HCT116 (cell line): ENCODE measurements around the gene CADPS. TPM values are rescaled to one million over a fixed set of nuclear protein-coding genes. Genes with fewer than 3 reads are reported as not detected.

Experiments
- ATAC-seq: fragments of 200-7000 bp; cut with Tn5 transposase; 2 replicates; pipeline ENCODE4 v1.9.1; 2020; ENCODE audit warnings: mild to moderate bottlenecking, moderate library complexity
- BruUV-seq: library from RNA; stranded (reverse); fragments of 400-500 nt; replicated peaks from 2 replicates; lab custom pipeline; 2021; lab: Mats Ljungman, UMichigan
- CTCF ChIA-PET: fragments of 300-600 bp; sonication (Branson Sonifier 250); formaldehyde crosslinking; loops from one replicate; lab custom pipeline; 2021; ENCODE audit warnings: antibody characterized with exemption; lab: Charles Lee
- POLR2A ChIA-PET: fragments of 300-600, 350-600 bp; sonication (Branson Sonifier 250); formaldehyde crosslinking; loops from one replicate; lab custom pipeline; 2021; ENCODE audit warnings: antibody characterized with exemption; lab: Charles Lee
- RAD21 ChIA-PET, 2 experiments: fragments of 300-600 bp; sonication (Branson Sonifier 250); formaldehyde crosslinking; loops; one replicate each; lab custom pipeline; 2023; ENCODE audit warnings: low total read pairs in 2 of 2; ENCODE audit not compliant: uncharacterized antibody in 2 of 2, unreplicated experiment in 2 of 2, low non-redundant PET in 1 of 2; lab: Charles Lee
- DNase-seq: peaks from one replicate; pipeline ENCODE4 v3.0.0-alpha.2; 2010; ENCODE audit warnings: low read depth, low spot score
- H2AFZ ChIP-seq: fragments of 200-600 bp; shearing (Covaris generic), sonication (generic); 2 replicates; pipeline ENCODE4 v1.6.1; 2017; ENCODE audit warnings: low read depth, mixed run types, mixed read lengths, antibody characterized with exemption, low read length; ENCODE audit not compliant: poor library complexity, severe bottlenecking
- H3K27ac ChIP-seq: 2 replicates; pipeline ENCODE4 v1.5.1; 2012; ENCODE audit warnings: low read depth, low read length
- H3K27me3 ChIP-seq: fragments of 200-600 bp; sonication (generic); 2 replicates; pipeline ENCODE4 v1.6.1; 2016; ENCODE audit warnings: mixed run types, low read length, mixed read lengths; ENCODE audit not compliant: insufficient read depth
- H3K36me3 ChIP-seq, 2 experiments: fragments of 200-500 bp in 1 of 2; fragments of 200-600 bp in 1 of 2; sonication (Bioruptor generic) in 1 of 2; sonication (generic) in 1 of 2; 2 replicates each; pipeline versions ENCODE4 v1.5.1 to v1.6.1; 2014 to 2016; ENCODE audit warnings: low read length in 2 of 2, inconsistent platforms in 1 of 2, mixed read lengths in 1 of 2, mixed run types in 1 of 2; ENCODE audit not compliant: insufficient read depth in 2 of 2, control insufficient read depth in 1 of 2
- H3K4me1 ChIP-seq, 2 experiments: fragments of 200-600 bp in 1 of 2; sonication (generic) in 1 of 2; 2 replicates each; pipeline versions ENCODE4 v1.5.1 to v1.6.1; 2012 to 2017; ENCODE audit warnings: low read length in 2 of 2, inconsistent platforms in 1 of 2, mild to moderate bottlenecking in 1 of 2, mixed read lengths in 1 of 2, mixed run types in 1 of 2, moderate library complexity in 1 of 2; ENCODE audit not compliant: insufficient read depth in 2 of 2, control insufficient read depth in 1 of 2
- H3K4me2 ChIP-seq: fragments of 200-600 bp; sonication (generic); 2 replicates; pipeline ENCODE4 v1.6.1; 2017; ENCODE audit warnings: mixed run types, low read length, mixed read lengths
- H3K4me3 ChIP-seq, 2 experiments: fragments of 200-600 bp in 1 of 2; sonication (generic) in 1 of 2; replicated peaks in 1 of 2; 2 replicates each; pipeline ENCODE4 v1.5.1; 2011 to 2016; ENCODE audit warnings: low read length in 2 of 2, control low read depth in 1 of 2, low read depth in 1 of 2, mild to moderate bottlenecking in 1 of 2, mixed read lengths in 1 of 2, mixed run types in 1 of 2
- H3K79me2 ChIP-seq: fragments of 200-600 bp; sonication (generic); 2 replicates; pipeline ENCODE4 v1.6.1; 2017; ENCODE audit warnings: mild to moderate bottlenecking, mixed run types, low read length, moderate library complexity, mixed read lengths; ENCODE audit not compliant: insufficient read depth
- H3K9ac ChIP-seq: fragments of 200-600 bp; sonication (generic); 2 replicates; pipeline ENCODE4 v1.6.1; 2016; ENCODE audit warnings: low read length, mixed read lengths
- H3K9me2 ChIP-seq: fragments of 200-600 bp; sonication (generic), shearing (Covaris generic); 2 replicates; pipeline ENCODE4 v1.6.1; 2017; ENCODE audit warnings: mixed run types, mild to moderate bottlenecking, moderate library complexity; ENCODE audit not compliant: insufficient read depth
- H3K9me3 ChIP-seq, 2 experiments: fragments of 200-500 bp in 1 of 2; fragments of 200-600 bp in 1 of 2; sonication (Bioruptor generic) in 1 of 2; sonication (generic) in 1 of 2; 2 replicates each; pipeline ENCODE4 v1.6.1; 2014 to 2017; ENCODE audit warnings: low read length in 2 of 2, mixed read lengths in 2 of 2, inconsistent platforms in 1 of 2, low read depth in 1 of 2, mild to moderate bottlenecking in 1 of 2, mixed run types in 1 of 2, moderate library complexity in 1 of 2; ENCODE audit not compliant: control insufficient read depth in 1 of 2, insufficient read depth in 1 of 2
- H4K20me1 ChIP-seq: fragments of 200-600 bp; sonication (generic), shearing (Covaris generic); 2 replicates; pipeline ENCODE4 v1.6.1; 2017; ENCODE audit warnings: mixed run types, mild to moderate bottlenecking, moderate library complexity; ENCODE audit not compliant: insufficient read depth
- ATF3 ChIP-seq: IDR thresholded peaks from 2 replicates; pipeline ENCODE4 v1.6.1; 2012
- CEBPB ChIP-seq: IDR thresholded peaks from 2 replicates; pipeline ENCODE4 v1.6.1; 2012; ENCODE audit warnings: low read depth
- EZH2 ChIP-seq: fragments of 200-600 bp; sonication (generic); IDR thresholded peaks from 2 replicates; pipeline ENCODE4 v1.6.1; 2017; ENCODE audit warnings: antibody characterized with exemption, mixed run types
- EZH2phosphoT487 ChIP-seq: fragments of 200-600 bp; IDR thresholded peaks from 2 replicates; pipeline ENCODE4 v1.6.1; 2018; ENCODE audit warnings: antibody characterized with exemption, borderline replicate concordance
- POLR2AphosphoS5 ChIP-seq: IDR thresholded peaks from 2 replicates; pipeline ENCODE4 v1.6.1; 2011; ENCODE audit warnings: mild to moderate bottlenecking, low read depth, low read length, moderate library complexity
- RAD21 ChIP-seq: IDR thresholded peaks from 2 replicates; pipeline ENCODE4 v1.6.1; 2012; ENCODE audit warnings: low read depth, mild to moderate bottlenecking
- SIN3A ChIP-seq: IDR thresholded peaks from 2 replicates; pipeline ENCODE4 v1.6.1; 2012; ENCODE audit warnings: low read depth
- SP1 ChIP-seq: IDR thresholded peaks from 2 replicates; pipeline ENCODE4 v1.6.1; 2012; ENCODE audit warnings: low read depth
- SRF ChIP-seq: IDR thresholded peaks from 2 replicates; pipeline ENCODE4 v1.6.1; 2012; ENCODE audit warnings: low read depth
- YY1 ChIP-seq: IDR thresholded peaks from 2 replicates; pipeline ENCODE4 v1.6.1; 2011; ENCODE audit warnings: low read length, low read depth, moderate library complexity, mild to moderate bottlenecking; ENCODE audit not compliant: insufficient replicate concordance; ENCODE audit errors: extremely low read depth
- ZBTB33 ChIP-seq: IDR thresholded peaks from 2 replicates; pipeline ENCODE4 v1.6.1; 2011; ENCODE audit warnings: mild to moderate bottlenecking, low read length, moderate library complexity; ENCODE audit not compliant: insufficient replicate concordance; ENCODE audit errors: extremely low read depth
- ZFX ChIP-seq: fragments of 450-650 bp; IDR thresholded peaks from 2 replicates; pipeline ENCODE4 v1.6.1; 2017
- intact Hi-C: fragments of 100-400 bp; cut with micrococcal nuclease; formaldehyde crosslinking; loops from 2 replicates; pipeline ENCODE4 v1.10.0; 2022
- total RNA-seq: library from RNA; stranded (reverse); gene quantifications from one replicate; pipeline ENCODE4 v1.2.1, GENCODE V29; 2021; ENCODE audit not compliant: unreplicated experiment
- TF ChIP-seq, protein P1 (sequence below): IDR thresholded peaks from 2 replicates; pipeline ENCODE4 v1.6.1; 2012
- TF ChIP-seq, protein P2 (sequence below), 3 experiments: fragments of 200-600 bp in 1 of 3; sonication (generic) in 1 of 3; IDR thresholded peaks in 2 of 3; conservative IDR thresholded peaks in 1 of 3; 2 replicates each; pipeline ENCODE4 v1.5.1; 2012 to 2017; ENCODE audit warnings: low read depth in 2 of 3, low read length in 2 of 3, antibody characterized with exemption in 1 of 3, borderline replicate concordance in 1 of 3, control low read depth in 1 of 3, mild to moderate bottlenecking in 1 of 3, mixed read lengths in 1 of 3, mixed run types in 1 of 3, moderate library complexity in 1 of 3; ENCODE audit not compliant: insufficient read depth in 1 of 3
- TF ChIP-seq, protein P3 (sequence below): IDR thresholded peaks from 2 replicates; pipeline ENCODE4 v1.6.1; 2012; ENCODE audit warnings: low read depth

CADPS gene
- total RNA-seq, 1 experiment from 2014 or later, result not detected

DNA sequence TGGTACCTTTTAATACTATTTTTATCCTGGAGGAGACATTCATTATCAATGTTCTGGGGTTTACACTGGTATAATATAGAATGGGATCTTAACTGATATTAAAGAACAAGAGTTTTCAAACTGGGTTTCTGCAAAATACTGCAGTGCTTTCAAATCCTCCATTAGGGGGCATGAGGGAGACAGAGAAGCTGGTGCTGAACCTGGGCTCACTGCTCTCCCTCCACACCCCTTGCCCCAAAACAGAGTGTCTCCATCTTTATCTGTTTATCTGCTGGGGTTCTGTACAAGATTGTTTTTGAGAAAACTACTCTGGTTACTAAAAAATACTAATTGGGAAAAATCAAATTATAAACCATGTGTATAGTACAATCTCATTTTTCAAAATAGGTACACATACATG, 41.7 kb downstream of the CADPS start:
- ATAC-seq (no peak), DNase-seq (no peak)
- TF ChIP-seq SIN3A, result no peak
- TF ChIP-seq ZFX, result no peak
- TF ChIP-seq YY1, result no peak
- TF ChIP-seq, protein P1, sequence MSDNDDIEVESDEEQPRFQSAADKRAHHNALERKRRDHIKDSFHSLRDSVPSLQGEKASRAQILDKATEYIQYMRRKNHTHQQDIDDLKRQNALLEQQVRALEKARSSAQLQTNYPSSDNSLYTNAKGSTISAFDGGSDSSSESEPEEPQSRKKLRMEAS, result no peak
- TF ChIP-seq, protein P2, sequence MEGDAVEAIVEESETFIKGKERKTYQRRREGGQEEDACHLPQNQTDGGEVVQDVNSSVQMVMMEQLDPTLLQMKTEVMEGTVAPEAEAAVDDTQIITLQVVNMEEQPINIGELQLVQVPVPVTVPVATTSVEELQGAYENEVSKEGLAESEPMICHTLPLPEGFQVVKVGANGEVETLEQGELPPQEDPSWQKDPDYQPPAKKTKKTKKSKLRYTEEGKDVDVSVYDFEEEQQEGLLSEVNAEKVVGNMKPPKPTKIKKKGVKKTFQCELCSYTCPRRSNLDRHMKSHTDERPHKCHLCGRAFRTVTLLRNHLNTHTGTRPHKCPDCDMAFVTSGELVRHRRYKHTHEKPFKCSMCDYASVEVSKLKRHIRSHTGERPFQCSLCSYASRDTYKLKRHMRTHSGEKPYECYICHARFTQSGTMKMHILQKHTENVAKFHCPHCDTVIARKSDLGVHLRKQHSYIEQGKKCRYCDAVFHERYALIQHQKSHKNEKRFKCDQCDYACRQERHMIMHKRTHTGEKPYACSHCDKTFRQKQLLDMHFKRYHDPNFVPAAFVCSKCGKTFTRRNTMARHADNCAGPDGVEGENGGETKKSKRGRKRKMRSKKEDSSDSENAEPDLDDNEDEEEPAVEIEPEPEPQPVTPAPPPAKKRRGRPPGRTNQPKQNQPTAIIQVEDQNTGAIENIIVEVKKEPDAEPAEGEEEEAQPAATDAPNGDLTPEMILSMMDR (IDR thresholded peaks at IDR 0.05 in 2 of 3, conservative IDR thresholded peaks at IDR 0.05 in 1 of 3; ENCODE audit: borderline replicate concordance in 1 of 3, insufficient read depth in 1 of 3, low read depth in 2 of 3, low read length in 2 of 3), result peak; percentile 15 to 40 (median 29); a peak in 2 of 6 replicates
- TF ChIP-seq SP1, result no peak
- TF ChIP-seq ZBTB33, result no peak
- TF ChIP-seq RAD21, result peak; percentile 46
- no peak for TF ChIP-seq SRF
- TF ChIP-seq POLR2AphosphoS5, result no peak
- no peak for TF ChIP-seq EZH2
- no peak for TF ChIP-seq ATF3
- TF ChIP-seq EZH2phosphoT487, result no peak
- TF ChIP-seq, protein P3, sequence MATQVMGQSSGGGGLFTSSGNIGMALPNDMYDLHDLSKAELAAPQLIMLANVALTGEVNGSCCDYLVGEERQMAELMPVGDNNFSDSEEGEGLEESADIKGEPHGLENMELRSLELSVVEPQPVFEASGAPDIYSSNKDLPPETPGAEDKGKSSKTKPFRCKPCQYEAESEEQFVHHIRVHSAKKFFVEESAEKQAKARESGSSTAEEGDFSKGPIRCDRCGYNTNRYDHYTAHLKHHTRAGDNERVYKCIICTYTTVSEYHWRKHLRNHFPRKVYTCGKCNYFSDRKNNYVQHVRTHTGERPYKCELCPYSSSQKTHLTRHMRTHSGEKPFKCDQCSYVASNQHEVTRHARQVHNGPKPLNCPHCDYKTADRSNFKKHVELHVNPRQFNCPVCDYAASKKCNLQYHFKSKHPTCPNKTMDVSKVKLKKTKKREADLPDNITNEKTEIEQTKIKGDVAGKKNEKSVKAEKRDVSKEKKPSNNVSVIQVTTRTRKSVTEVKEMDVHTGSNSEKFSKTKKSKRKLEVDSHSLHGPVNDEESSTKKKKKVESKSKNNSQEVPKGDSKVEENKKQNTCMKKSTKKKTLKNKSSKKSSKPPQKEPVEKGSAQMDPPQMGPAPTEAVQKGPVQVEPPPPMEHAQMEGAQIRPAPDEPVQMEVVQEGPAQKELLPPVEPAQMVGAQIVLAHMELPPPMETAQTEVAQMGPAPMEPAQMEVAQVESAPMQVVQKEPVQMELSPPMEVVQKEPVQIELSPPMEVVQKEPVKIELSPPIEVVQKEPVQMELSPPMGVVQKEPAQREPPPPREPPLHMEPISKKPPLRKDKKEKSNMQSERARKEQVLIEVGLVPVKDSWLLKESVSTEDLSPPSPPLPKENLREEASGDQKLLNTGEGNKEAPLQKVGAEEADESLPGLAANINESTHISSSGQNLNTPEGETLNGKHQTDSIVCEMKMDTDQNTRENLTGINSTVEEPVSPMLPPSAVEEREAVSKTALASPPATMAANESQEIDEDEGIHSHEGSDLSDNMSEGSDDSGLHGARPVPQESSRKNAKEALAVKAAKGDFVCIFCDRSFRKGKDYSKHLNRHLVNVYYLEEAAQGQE, result no peak
- no peak for TF ChIP-seq CEBPB
- Histone ChIP-seq H3K27me3 (peaks cover 10% of the 10 kb centered on the region; the same call in 1 of the 2 replicates), H3K4me2 (no peak overlapping the region), H3K36me3 (no peaks in the 10 kb centered on the region), H3K9me3 (no peaks in the 10 kb centered on the region), H2AFZ (no peak overlapping the region), H3K4me3 (no peak overlapping the region), H4K20me1 (no peaks in the 10 kb centered on the region), H3K9me2 (no peaks in the 10 kb centered on the region), H3K27ac (no peak overlapping the region), H3K79me2 (no peaks in the 10 kb centered on the region), H3K4me1 (no peaks in the 10 kb centered on the region), H3K9ac (no peak overlapping the region)
- intact Hi-C loops, result loop anchor here (2.0 kb wide), 1 partner anchor 359 kb away; no protein-coding TSS in a partner anchor
- CTCF ChIA-PET, result no interaction called here
- no TSS peak for BruUV-seq
- RAD21 ChIA-PET, result no interaction called here
- POLR2A ChIA-PET, result no interaction called here
